HG03196 (cell line): ENCODE measurements around the gene LENG1.
"Not testable (repeated sequence)": the region's sequence is repeated elsewhere in the genome, so short reads cannot be mapped to it uniquely, and the experiment has no call there.

ENCODE experiments used
- ATAC-seq: cut with Tn5 transposase; IDR thresholded peaks from one replicate; pipeline ENCODE4 v1.9.1; 2021; ENCODE audit not compliant: unreplicated experiment

LENG1 gene

DNA sequence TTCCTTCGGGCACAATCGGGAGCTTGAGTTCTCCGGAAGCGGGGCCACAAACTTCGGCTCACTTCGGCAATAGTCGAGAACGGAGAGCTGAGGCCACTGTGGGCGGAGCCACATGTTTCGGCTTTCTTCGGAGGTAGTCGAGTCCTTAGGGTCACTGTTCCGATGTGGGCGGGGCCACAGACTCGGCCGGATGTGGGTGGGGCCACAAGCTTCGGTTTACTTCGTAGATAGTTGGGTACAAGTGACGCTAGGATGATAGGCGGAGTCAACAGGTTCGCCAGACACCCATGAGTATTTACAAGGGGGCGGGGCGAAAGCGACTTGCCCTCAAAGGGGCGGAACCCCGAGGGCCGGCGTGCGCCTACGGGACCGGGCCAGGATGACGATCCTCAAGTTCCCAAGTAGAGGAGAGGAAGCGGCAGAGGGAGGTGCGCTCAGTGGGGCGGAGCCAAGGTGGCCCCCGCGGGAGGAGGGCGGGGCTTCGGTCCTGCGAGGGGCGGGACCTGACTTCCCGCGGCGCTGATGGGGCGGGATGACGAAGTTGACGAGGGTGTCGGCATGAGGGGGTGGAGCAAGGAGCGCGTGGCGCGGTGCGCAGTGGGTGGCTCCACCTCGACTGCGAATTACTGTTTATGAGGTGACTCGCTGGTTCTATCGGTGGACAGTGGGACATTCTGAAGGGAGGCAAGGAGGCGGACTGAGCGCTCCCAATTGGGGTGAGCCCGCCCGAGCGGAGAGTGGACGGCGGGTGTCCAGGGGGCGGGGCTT lies 30.4 kb upstream of the LENG1 start:
- ATAC-seq: peak; percentile 48

DNA sequence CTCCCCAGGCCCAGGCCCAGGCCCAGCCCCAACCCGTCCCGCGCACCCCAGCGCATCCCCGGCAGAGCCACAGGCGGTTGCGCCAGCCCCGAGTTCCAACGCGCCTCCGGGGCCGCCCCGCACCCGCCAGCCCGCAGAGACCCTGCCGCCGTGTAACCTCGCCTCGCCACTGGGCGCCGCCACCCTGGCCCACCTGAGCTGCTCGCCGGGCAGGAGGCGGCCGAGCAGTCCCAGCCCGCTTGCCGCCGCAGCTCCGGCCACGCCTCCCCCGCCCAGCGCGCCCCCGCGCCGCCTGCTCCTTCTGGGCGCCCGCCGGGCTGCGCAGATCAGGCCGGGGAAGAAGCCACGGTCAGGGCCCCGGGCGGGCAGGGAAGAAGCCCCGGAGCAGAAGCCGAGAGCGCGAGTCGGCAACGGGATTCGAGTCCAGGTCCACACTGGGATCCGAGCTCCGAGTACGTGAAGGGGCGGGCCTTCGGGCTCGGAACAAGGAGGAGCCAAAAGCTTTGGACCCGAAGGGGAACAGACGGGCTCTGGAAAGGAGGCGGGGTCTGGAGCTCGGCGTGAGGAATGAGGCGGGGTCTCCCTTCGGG lies 29.7 kb upstream of the LENG1 start, which contains the start of gene MBOAT7:
MBOAT7 (minus strand) TSS at position 436 of the 590 bp plus-strand sequence. CDS start 1,072 bp downstream, outside the sequence.
- ATAC-seq: peak; percentile 13

DNA sequence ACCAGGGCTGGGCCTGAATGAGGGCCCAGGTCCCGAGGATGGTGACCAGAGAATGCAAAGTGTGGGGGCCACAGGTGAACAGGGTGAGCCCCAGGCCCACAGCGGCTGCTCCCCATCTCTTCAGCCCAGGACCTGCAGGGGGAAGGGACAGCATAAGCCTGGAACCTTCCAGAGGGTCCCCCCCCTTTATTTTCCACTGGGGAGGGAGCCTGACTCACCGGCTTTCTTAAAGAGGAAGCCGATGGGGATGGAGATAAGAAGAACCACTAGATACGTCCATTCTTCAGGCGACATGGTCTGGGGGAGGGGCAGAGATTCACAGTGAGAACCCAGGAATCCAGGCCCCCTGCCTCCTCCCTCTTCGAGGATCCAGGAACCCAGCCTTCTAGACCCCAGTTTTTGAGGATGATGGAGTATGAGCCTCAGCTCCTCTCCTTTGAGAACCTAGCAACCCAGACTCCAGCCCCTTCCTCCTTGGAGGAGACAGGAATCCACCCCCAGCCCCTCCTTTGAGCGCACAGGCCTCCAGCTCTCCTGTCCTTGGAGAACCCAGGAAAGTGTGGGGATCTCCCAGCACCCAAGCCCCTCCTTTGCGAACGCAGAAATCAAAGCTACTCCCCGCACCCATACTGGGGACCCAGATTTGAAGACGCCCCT lies 28.8 kb upstream of the LENG1 start:
- no peak for ATAC-seq

DNA sequence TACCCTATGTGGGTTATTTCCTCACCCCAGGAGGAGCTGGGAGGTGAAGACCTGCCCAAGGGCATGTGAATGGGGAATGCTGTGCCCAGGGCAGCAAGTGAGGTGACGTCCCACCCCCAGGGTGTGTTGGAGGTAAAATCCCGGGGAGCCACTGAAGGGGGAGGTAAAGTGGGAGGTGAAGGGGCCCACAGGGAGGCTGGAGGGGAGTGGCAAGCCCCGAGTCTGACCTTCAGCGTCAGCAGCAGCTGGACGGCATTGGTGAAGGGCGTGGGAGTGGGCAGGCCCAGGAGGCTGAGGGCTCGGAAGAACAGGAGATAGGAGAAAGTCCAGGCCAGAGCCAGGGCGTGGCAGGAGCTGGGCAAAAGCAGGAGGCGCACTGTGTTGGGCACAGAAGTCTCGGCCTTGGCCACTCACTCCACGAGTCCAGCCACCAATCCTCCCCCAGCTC lies 27.4 kb upstream of the LENG1 start:
- no peak for ATAC-seq

DNA sequence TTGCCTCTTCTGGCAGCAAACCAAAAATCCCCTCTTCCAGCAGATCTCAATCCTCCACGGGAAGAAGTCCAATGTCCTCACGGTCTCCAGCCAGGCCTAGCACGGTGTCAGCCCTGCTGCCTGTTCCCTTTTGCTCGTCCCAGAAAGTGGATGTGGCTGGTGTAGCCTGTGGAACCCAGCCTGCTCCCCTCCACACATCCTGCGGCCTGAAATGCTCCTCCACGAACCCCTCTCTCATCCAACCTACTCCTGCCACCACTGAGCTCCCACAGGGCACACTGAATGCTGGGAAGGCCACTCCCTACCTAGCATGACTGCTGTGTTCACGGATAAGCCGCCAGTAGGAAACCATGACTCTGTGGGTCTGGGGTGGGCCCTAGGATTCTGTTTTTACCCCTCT lies 26.8 kb upstream of the LENG1 start:
- no peak for ATAC-seq

DNA sequence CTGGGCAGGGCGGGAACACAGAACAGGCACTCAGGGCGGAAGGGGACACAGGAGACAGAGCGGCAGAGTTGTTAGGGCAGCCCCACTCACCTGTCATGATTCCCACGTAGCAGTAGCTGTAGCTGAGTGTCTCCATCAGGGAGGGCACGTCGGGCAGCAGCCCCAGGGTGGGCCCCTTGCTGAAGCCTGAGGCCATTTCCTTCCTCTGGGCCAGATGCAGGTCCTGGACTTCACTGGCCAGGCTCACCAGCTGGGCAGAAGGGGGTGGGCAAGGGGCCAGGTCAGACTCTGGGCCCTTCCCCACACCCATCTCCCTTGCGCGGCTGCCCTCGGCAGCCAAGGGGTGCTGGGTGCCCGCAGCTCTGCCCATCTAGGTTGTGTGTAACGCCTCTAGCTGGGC lies 23.9 kb upstream of the LENG1 start:
- no peak for ATAC-seq

DNA sequence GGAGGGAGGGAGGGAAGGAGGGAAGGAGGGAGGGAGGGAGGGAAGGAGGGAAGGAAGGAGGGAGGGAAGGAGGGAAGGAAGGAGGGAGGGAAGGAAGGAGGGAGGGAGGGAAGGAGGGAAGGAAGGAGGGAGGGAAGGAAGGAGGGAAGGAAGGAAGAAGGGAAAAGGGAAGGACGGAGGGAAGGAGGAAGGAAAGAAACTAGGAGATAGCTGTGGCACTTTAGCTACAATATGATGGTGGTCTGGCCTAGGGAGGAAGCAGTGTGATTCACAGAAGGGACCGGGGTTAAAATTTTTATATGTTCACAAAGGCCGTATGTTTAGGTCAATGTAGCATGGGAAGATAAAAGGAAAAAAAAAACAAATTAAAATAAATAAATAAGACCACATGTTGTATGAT lies 22.4 kb upstream of the LENG1 start:
- ATAC-seq: not testable (repeated sequence)

DNA sequence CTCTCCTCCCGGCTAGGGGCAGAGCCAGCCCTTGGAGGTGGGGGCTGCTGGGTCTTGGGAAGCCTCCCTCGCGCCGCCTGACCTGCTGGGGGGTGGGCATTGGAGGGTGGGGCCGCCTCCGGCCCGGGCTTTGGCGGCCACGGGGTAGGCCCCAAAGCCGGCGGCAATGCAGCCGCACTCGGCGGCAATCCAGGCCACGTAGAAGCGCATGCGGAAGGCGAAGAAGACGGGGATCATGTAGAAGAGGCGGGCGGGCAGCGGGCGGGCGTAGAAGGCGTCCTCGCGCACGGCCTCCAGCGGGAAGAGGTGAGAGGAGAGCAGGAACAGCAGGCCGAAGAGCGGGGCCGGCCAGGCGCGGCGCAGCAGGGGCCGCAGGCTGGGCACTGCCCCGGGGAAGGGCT lies 21.2 kb upstream of the LENG1 start:
- no peak for ATAC-seq

DNA sequence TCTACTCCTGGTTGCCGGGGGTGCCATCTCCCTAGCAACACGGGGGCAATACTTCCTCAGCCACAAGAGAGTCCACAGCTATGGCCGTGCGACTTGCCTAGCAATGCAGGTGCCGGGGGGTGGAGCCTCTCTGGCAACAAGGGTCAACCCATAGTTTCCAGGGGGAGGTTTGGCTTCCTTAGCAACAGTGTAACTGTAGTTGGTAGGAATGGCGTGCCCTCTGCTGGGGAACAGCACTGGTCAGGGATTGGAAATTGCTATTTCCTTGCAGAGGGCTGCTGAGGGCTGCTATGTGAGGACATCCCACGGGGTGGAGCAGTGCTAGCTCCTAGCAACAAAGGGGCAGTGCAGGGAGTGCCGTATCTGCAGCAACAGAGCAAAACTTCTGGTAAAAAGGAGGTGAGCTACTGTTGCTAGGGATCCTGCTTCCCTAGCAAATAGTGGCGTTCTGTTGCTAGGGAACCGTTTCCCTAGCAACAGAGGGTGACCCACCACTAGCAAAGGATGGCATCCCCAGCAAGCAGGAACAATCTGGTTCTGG lies 20.5 kb upstream of the LENG1 start:
- ATAC-seq: no peak

DNA sequence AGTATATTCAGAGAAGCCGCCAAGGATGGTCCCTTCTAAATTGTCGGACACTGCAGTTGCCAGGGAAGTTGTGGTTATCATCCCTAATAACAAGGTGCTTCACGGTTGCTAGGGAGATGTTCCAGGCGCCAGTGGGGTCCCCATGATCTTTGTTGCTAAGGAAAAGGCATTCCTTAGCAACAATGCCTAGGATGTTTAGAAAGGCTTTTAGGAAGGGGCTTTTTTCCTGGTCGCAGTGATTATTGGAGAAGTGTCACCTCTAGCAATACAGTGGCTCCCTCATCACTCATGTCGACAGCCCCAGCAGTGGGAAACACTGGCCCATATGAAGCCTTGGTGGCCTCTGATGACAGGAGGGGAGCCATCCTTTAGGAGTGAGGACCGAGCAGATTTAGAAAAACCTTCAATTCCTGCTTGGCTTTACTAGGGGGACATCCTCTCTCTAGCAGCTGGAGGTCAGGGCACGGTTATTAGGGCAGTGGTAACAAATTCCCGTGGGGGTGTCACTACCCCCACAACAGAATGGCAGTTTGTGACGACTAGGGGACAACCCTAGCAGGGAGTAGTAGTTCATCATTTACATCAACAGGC lies 19.8 kb upstream of the LENG1 start:
- no peak for ATAC-seq

DNA sequence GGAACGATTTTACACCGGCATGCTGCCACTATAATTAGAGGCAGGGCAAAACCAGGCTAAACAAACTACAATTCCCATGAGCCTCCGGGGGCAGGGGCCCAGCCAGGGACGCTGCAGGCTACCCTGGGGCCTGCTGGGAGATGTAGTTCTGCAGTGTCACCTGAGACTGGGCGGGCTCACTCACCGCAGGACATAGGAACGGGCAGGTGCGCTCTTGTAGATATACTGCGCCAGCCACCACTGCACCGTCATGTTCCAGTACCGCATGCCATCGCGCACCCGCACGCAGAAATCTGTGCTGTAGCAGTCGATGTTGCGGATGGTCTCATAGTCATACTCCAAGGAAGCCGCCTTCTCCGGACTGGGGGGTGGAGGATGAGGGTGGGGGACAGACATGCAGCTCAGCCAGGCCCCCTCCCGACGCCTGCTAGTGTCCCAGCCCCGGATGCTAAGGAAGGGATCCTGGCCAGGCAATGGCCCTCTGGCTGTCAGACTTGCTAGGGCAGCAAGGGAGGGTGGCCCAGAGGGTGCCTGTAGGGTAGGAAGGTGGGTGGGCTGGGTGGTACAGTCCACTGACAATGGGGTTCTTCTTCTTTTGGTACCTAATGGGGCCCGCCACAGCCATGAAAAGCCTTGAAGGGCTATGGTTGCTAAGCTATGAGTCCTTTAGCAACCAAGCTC lies 19.2 kb upstream of the LENG1 start:
- ATAC-seq: no peak

DNA sequence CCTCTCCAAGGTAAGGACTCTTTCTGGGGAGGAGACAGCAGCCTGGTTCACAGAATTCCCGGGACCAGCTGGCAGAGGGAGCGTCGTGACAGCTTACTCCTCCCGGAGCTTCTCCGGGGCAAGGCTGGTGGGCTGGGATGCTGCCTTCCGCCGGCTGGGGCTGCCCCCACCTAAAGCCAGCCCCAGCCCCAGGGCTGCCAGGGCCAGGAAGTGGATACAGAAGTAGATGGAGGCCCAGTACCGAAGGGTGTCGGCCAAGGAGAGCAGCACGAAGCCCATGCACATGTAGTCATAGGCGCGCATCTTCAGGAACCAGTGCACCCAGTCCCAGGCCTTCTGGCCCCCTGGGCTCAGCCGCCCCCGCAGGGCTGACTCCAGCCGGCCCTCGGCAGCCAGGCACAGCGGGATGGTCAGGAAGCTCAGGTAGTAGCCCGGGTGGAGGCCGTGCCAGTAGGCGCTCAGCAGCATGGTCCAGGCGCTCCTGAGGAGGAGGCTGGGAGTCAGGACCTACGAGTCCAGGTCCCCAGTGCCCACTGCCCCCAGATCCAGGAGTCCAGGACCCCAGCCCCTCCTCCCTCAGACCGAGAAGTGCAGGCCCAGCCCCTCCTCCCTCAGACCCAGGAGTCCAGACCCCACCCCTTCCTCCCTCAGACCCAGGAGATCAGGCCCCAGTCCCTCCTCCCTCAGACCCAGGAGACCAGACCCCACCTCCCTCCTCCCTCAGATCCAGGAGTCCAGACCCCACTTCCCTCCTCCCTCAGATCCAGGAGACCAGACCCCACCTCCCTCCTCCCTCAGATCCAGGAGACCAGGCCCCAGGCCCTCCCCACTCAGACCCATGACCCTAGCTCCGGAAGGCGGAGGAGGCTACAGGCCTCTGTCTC lies 14.7 kb upstream of the LENG1 start:
- ATAC-seq: no peak

DNA sequence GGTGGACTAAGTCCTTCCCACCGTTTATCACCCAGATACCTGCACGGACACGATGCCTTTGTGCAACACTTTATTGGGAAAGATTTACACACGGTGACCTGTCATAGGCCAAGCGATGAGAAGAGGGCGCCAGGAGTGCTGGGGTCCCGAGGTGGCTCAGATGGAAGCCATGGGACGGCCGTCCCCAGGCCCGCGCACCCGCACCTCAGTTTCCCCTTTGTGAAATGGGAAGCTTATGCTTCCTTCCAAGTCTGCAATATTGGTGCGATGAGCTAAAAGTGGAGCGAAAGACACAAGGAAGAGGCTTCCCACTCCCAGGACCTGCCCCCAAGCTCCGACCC lies 13.8 kb upstream of the LENG1 start:
- no peak for ATAC-seq

DNA sequence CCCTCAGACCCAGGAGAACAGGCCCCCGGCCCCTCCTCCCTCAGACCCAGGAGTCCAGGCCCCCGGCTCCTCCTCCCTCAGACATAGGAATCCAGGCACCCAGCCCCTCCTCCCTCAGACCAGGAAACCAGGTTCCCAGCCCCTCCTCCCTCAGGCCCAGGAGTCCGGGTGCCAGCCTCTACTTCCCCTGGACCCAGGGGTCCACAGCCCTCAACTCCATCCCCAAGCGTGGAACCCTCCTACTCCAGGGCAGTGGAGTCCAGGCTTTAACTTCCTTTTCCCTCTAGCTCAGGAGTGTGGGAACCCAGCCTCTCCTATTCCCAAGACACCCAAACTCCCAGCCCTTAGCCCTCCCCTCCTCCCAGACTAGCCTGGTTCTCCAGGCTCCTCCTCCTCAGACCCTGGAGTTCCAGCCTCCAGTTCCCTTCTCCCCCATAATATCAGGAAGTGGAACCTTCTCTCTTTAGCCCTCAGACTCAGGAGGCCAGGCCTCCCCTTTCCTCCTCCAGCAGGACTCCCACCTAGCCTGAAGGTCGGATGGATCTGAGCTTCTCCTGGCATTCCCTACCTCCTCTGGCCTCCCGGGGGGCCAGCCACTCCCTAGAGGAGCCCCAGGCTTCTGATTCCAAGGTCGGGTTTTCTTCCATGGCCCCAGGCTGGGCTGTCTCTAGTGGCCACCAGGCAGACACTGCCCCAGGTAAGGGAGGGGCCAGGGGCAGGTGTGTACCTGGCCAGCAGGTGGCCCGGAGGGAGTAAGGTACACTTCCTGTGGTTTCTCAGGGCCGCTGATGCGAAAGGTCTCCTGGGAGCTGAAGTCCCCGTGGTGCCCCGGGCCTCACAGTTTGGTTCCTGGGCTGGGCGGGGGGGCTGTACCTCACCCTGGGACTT lies 13.2 kb upstream of the LENG1 start, which contains the start of gene TMC4:
TMC4 (minus strand) TSS at position 690 of the 888 bp plus-strand sequence; CDS start at position 647, 43 bp downstream.
- ATAC-seq: no peak

DNA sequence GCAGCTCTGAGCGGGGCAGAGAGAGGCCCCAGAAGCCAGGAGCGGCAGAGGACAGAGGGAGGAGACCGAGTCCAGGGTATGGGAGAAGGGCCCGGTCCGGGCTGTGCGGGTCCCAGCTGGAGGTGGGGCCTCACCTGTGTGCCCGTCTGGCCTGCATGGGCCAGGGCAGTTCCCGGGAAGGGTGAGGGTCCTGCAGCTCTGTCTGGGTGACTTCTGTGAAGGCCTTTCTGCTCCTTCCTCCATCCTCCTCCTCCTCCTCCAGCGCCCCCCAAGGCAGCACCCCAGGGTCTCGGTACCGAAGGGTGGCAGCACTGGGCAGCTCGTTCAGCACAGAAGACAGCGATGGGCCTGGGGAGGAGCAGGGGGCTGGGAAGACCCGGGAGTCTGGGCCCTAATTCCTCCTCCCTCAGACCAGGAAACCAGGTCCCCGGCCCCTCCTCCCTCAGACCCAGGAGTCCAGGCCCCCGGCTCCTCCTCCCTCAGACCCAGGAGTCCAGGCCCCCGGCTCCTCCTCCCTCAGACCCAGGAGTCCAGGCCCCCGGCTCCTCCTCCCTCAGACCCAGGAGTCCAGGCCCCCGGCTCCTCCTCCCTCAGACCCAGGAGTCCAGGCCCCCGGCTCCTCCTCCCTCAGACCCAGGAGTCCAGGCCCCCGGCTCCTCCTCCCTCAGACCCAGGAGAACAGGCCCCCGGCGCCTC lies 12.4 kb upstream of the LENG1 start:
- ATAC-seq: not testable (repeated sequence)

DNA sequence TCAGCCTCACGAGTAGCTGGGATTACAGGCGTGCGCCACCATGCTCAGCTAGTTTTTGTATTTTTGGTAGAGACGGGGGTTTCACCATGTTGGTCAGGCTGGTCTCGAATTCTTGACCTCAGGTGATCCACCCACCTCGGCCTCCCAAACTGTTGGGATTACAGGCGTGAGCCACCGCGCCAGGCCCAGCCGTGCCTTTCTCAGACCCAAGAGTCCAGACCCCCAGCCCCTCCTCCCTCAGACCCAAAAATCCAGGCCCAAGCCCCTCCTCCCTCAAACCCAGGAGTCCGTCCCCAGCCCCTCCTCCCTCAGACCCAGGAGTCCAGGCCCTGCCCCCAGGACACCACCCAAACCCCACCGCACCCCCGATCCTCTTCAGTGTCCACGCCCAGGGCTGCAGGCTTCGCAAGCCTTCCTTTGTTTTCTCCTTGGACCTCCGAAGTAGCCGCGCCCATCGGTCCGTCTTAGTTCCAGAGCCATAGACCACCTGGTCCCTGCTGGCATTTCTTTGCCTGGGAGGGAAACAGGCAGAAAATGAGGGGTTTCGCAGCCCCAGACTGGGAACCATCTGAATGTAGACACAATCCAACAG lies 9.7 kb upstream of the LENG1 start:
- ATAC-seq: no peak

DNA sequence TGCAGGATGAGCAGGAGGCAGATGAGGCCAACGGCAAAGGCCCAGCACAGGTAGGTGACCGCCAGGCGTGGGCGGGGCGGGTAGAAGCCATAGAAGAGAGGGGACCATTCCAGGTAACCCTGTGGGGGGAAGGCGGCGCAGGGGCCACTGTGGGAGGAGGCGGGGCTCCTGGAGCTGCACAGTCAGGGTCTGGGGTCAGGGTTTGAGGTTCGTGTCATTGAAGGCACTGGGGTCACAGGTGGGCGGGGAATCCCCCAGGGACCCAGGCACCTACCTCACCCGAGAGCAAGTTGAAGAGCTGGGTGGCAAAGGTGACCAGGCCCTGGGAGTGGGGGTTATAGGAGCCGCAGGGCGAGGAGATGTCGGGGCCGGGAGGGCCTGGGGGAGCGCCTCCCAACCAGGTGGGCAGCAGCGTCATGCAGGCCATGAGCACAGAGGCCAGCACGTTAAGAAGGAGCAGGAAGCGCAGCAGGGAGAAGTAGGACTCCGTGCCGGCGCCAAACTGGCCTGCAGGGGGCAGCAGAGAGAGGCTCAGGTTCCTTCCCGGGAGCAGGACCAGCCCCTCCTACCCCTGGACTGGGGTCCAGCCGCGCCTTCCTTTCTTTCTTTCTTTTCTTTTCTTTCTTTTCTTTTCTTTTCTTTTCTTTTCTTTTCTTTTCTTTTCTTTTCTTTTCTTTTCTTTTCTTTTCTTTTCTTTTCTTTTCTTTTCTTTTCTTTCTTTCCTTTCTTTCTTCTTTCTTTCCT lies 8.8 kb upstream of the LENG1 start:
- no peak for ATAC-seq
